ENCODE data around the gene CYP8B1. TPM values are rescaled to one million over a fixed set of nuclear protein-coding genes. Genes with fewer than 3 reads are reported as not detected.
"Not testable (repeated sequence)": the region's sequence is repeated elsewhere in the genome, so short reads cannot be mapped to it uniquely, and the experiment has no call there.

Gene CYP8B1
- total RNA-seq, 1 experiment from 2014 or later: not detected

DNA sequence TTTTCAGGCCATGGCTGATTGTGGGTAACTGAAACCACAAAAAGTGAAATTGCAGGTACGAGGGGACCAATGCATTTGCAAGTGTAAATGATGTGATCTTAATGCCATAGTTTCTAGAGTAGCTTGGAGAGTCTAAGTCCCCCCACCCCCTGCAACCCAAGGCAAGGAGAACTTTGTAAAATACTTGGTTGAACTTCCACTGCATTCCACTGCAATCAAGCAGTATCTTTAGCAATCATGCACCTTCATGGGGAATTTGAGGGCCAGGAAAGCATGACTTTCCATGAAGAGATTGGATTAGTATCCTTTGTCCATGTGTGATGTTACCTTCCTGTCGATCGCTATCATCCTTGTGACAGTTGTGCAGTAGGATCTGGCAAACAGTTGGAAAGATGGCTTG is 11.4 kb upstream of the CYP8B1 start:
- Mint-ChIP-seq H3K9me3 (ENCODE audit: unreplicated experiment) (no peaks in the 10 kb centered on the region), H3K4me3 (ENCODE audit: unreplicated experiment) (no peak overlapping the region), H3K27me3 (ENCODE audit: insufficient read depth, unreplicated experiment) (no peaks in the 10 kb centered on the region), H3K27ac (ENCODE audit: unreplicated experiment) (no peak overlapping the region), H3K4me1 (ENCODE audit: low read depth, unreplicated experiment) (no peaks in the 10 kb centered on the region), H3K36me3 (ENCODE audit: insufficient read depth, unreplicated experiment) (no peaks in the 10 kb centered on the region)
- intact Hi-C loops (cut with micrococcal nuclease; ENCODE audit: unreplicated experiment): no loop called here
- H3K27me3 ChIP-seq (replicated peaks; ENCODE audit: control insufficient read depth, insufficient read depth, low read length): no peaks in the 10 kb centered on the region
- no peak for DNase-seq
- H3K4me1 ChIP-seq: no peaks in the 10 kb centered on the region
- TF ChIP-seq, protein P1, sequence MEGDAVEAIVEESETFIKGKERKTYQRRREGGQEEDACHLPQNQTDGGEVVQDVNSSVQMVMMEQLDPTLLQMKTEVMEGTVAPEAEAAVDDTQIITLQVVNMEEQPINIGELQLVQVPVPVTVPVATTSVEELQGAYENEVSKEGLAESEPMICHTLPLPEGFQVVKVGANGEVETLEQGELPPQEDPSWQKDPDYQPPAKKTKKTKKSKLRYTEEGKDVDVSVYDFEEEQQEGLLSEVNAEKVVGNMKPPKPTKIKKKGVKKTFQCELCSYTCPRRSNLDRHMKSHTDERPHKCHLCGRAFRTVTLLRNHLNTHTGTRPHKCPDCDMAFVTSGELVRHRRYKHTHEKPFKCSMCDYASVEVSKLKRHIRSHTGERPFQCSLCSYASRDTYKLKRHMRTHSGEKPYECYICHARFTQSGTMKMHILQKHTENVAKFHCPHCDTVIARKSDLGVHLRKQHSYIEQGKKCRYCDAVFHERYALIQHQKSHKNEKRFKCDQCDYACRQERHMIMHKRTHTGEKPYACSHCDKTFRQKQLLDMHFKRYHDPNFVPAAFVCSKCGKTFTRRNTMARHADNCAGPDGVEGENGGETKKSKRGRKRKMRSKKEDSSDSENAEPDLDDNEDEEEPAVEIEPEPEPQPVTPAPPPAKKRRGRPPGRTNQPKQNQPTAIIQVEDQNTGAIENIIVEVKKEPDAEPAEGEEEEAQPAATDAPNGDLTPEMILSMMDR (IDR thresholded peaks at IDR 0.05; ENCODE audit: insufficient read depth in 1 of 2, low read depth in 1 of 2, low read length in 1 of 2, severe bottlenecking in 1 of 2, unreplicated experiment in 1 of 2): no peak
- CTCF ChIA-PET: no interaction called here
- H3K9me3 ChIP-seq: no peaks in the 10 kb centered on the region
- POLR2A ChIA-PET: no interaction called here
- no peak overlapping the region for H3K4me3 ChIP-seq (ENCODE audit: low read depth, low read length)
- BruUV-seq (replicated peaks): no TSS peak
- H3K36me3 ChIP-seq (ENCODE audit: control insufficient read depth, insufficient read depth, low read length): no peaks in the 10 kb centered on the region

DNA sequence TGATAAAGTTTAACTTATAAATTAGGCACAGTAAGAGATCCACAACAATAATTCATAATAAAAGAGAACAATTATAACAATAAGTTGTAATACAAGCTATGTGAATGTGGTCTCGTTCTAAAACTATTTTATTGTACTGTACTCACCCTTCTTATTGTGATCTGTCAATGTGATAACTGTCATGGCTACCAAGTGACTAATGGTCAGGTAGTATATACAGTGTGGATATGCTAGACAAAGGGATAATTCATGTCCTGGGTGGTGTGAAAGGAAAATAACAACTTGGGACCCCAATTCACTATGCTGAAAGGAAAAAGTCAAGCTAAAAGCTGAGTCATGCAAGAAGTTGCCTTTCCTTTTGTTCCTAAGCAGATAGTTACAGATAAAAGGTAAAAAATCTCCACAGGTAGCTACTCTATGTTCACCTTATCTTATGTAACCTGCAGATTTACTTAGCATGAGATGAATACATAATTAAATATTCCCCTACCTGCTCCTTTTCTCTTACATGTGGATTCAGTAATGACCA is 10.7 kb upstream of the CYP8B1 start:
- BruUV-seq (replicated peaks): no TSS peak
- CTCF ChIA-PET: no interaction called here
- DNase-seq: no peak
- H3K27ac Mint-ChIP-seq (ENCODE audit: unreplicated experiment): no peak overlapping the region
- no peaks in the 10 kb centered on the region for H3K9me3 Mint-ChIP-seq (ENCODE audit: unreplicated experiment)
- H3K27me3 Mint-ChIP-seq (ENCODE audit: insufficient read depth, unreplicated experiment): no peaks in the 10 kb centered on the region
- POLR2A ChIA-PET: no interaction called here
- no peaks in the 10 kb centered on the region for H3K36me3 ChIP-seq (ENCODE audit: control insufficient read depth, insufficient read depth, low read length)
- H3K4me3 Mint-ChIP-seq (ENCODE audit: unreplicated experiment): no peak overlapping the region
- peaks cover 1% of the 10 kb centered on the region for H3K4me1 Mint-ChIP-seq (ENCODE audit: low read depth, unreplicated experiment)
- H3K4me1 ChIP-seq: no peaks in the 10 kb centered on the region
- intact Hi-C loops (cut with micrococcal nuclease; ENCODE audit: unreplicated experiment): no loop called here
- H3K4me3 ChIP-seq (ENCODE audit: low read depth, low read length): no peak overlapping the region
- TF ChIP-seq, protein P1 (IDR thresholded peaks at IDR 0.05; ENCODE audit: insufficient read depth in 1 of 2, low read depth in 1 of 2, low read length in 1 of 2, severe bottlenecking in 1 of 2, unreplicated experiment in 1 of 2): no peak
- no peaks in the 10 kb centered on the region for H3K9me3 ChIP-seq
- no peaks in the 10 kb centered on the region for H3K27me3 ChIP-seq (replicated peaks; ENCODE audit: control insufficient read depth, insufficient read depth, low read length)
- H3K36me3 Mint-ChIP-seq (ENCODE audit: insufficient read depth, unreplicated experiment): no peaks in the 10 kb centered on the region

DNA sequence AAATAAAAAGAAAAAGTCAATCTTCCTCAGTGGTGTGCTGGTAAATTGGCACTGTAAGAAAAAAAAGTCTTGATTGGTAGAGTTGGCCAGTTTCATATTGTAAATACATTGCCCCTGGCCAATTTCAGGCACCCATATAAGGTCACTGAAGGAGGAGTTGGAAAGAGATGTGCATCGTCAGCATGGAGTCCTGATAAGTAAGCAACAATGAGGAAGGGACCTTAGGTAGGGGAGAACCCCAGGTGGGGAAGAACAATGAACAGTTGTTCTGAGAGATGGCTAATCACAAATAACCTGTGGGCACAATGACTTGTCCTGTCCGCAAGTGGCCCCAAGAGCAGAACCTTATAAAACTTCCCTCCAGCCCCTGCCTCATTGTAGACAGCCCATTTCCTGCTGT is 8.6 kb upstream of the CYP8B1 start:
- no peaks in the 10 kb centered on the region for H3K36me3 Mint-ChIP-seq (ENCODE audit: insufficient read depth, unreplicated experiment)
- no TSS peak for BruUV-seq (replicated peaks)
- H3K27me3 Mint-ChIP-seq (ENCODE audit: insufficient read depth, unreplicated experiment): no peaks in the 10 kb centered on the region
- no peak overlapping the region for H3K4me3 Mint-ChIP-seq (ENCODE audit: unreplicated experiment)
- H3K4me1 Mint-ChIP-seq (ENCODE audit: low read depth, unreplicated experiment): peaks cover 5% of the 10 kb centered on the region
- TF ChIP-seq, protein P1 (IDR thresholded peaks at IDR 0.05; ENCODE audit: insufficient read depth in 1 of 2, low read depth in 1 of 2, low read length in 1 of 2, severe bottlenecking in 1 of 2, unreplicated experiment in 1 of 2): no peak
- intact Hi-C loops (cut with micrococcal nuclease; ENCODE audit: unreplicated experiment): no loop called here
- H3K9me3 ChIP-seq: no peaks in the 10 kb centered on the region
- DNase-seq: no peak
- ChIA-PET CTCF (no interaction called here), POLR2A (no interaction called here)
- H3K4me1 ChIP-seq: peaks cover 5% of the 10 kb centered on the region; the same call in 1 of the 2 replicates
- no peak overlapping the region for H3K27ac Mint-ChIP-seq (ENCODE audit: unreplicated experiment)
- H3K4me3 ChIP-seq (ENCODE audit: low read depth, low read length): no peak overlapping the region
- no peaks in the 10 kb centered on the region for H3K9me3 Mint-ChIP-seq (ENCODE audit: unreplicated experiment)
- no peaks in the 10 kb centered on the region for H3K36me3 ChIP-seq (ENCODE audit: control insufficient read depth, insufficient read depth, low read length)
- H3K27me3 ChIP-seq (replicated peaks; ENCODE audit: control insufficient read depth, insufficient read depth, low read length): no peaks in the 10 kb centered on the region

DNA sequence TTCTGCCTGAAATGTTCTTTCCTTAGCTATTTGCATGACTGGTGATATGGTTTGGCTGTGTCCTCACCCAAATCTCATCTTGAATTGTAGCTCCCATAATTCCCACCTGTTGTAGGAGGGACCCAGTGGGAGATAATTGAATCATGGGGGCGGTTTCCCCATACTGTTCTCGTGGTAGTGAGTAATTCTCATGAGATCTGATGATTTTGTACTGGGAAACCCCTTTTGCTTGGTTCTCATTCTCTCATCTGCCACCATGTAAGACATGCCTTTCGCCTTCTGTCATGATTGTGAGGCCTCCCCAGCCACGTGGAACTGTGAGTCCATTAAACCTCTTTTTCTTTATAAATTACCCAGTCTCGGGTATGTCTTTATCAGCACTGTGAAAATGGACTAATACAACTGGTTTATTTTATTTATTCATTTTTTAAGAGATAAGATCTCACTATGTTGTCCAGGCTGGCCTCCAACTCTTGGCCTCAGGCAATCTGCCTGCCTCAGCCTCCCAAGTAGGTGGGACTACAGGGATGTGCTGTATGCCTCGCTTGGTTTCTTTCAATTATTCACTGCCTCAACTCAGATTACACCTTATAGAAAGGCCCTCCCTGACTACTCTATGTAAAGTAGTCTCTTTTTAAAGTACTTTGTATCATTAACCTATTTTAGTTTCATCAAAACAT is 7.7 kb upstream of the CYP8B1 start:
- H3K9me3 ChIP-seq; intact Hi-C loops (cut with micrococcal nuclease; ENCODE audit: unreplicated experiment); DNase-seq; BruUV-seq (replicated peaks); H3K4me3 Mint-ChIP-seq (ENCODE audit: unreplicated experiment); H3K4me1 ChIP-seq; H3K27me3 Mint-ChIP-seq (ENCODE audit: insufficient read depth, unreplicated experiment); H3K27ac Mint-ChIP-seq (ENCODE audit: unreplicated experiment); H3K36me3 Mint-ChIP-seq (ENCODE audit: insufficient read depth, unreplicated experiment); H3K36me3 ChIP-seq (ENCODE audit: control insufficient read depth, insufficient read depth, low read length); POLR2A ChIA-PET; H3K4me3 ChIP-seq (ENCODE audit: low read depth, low read length); H3K27me3 ChIP-seq (replicated peaks; ENCODE audit: control insufficient read depth, insufficient read depth, low read length); H3K4me1 Mint-ChIP-seq (ENCODE audit: low read depth, unreplicated experiment); H3K9me3 Mint-ChIP-seq (ENCODE audit: unreplicated experiment): not testable (repeated sequence)
- CTCF ChIA-PET: interaction anchor here (2.6 kb wide), 1 partner anchor 53 kb away, joined by 17 read pairs; no protein-coding TSS in a partner anchor
